Adrenal gland (tissue), 5 donors: ENCODE results near the gene SCAI.
"Not testable (repeated sequence)": the region's sequence is repeated elsewhere in the genome, so short reads cannot be mapped to it uniquely, and the experiment has no call there.

ENCODE experiments used
- CTCF ChIP-seq, 6 experiments: fragments of 450-650 bp in 4 of 6; fragments of 200-600 bp in 2 of 6; sonication (generic) in 1 of 6; IDR thresholded peaks; 1 replicate in 5 of 6; 2 replicates in 1 of 6; pipeline versions ENCODE4 v1.5.1 to v1.8.0; 2016 to 2021; ENCODE audit warnings: antibody characterized with exemption in 6 of 6, mild to moderate bottlenecking in 2 of 6, moderate library complexity in 1 of 6
- POLR2A ChIP-seq, 2 donors: fragments of 450-650 bp; IDR thresholded peaks; one replicate each; pipeline ENCODE4 v1.6.1; 2017; ENCODE audit warnings: antibody characterized with exemption in 2 of 2, mild to moderate bottlenecking in 2 of 2, moderate library complexity in 1 of 2
- donor health status: DM: no; HTN: no; CAD: no.

- not testable (repeated sequence) for TF ChIP-seq CTCF, POLR2A (IDR thresholded peaks at IDR 0.05)
These were observed 38.4 kb upstream of the SCAI start for GRCh38 chr9:125181756-125182155.
